HepG2 (cell line): ENCODE results near the gene USP32. TPM values are rescaled to one million over a fixed set of nuclear protein-coding genes. Genes with fewer than 3 reads are reported as not detected.

ENCODE experiments used
- ATF7-NPFF ChIP-seq: sonication (generic); formaldehyde crosslinking; IDR thresholded peaks from 2 replicates; pipeline ENCODE4 v1.8.1; 2023; ENCODE audit warnings: mild to moderate bottlenecking, low read depth, missing genetic modification reagents, moderate library complexity
- EHMT2 ChIP-seq: fragments of 200-600 bp; sonication (generic); IDR thresholded peaks from 2 replicates; pipeline ENCODE4 v1.7.0; 2017; ENCODE audit warnings: antibody characterized with exemption, low read depth, low read length, borderline replicate concordance
- HOXD1 ChIP-seq: sonication (generic); formaldehyde crosslinking; IDR thresholded peaks from 2 replicates; pipeline ENCODE4 v1.5.0; 2020; ENCODE audit warnings: missing genetic modification reagents
- JUN ChIP-seq: sonication (generic); formaldehyde crosslinking; IDR thresholded peaks from 2 replicates; pipeline ENCODE4 v1.4.0; 2020; ENCODE audit warnings: mild to moderate bottlenecking, missing genetic modification reagents
- NCOA1 ChIP-seq: sonication (generic); formaldehyde crosslinking; IDR thresholded peaks from 2 replicates; pipeline ENCODE4 v1.9.0; 2021; ENCODE audit warnings: missing genetic modification reagents
- NKX3-1 ChIP-seq: sonication (generic); formaldehyde crosslinking; IDR thresholded peaks from 2 replicates; pipeline ENCODE4 v1.5.0; 2020; ENCODE audit warnings: missing genetic modification reagents
- POLR2AphosphoS2 ChIP-seq: IDR thresholded peaks from 2 replicates; pipeline ENCODE4 v1.6.1; 2011; ENCODE audit warnings: low read depth, low read length, improper control_type of control experiment
- SETDB1 ChIP-seq: sonication (generic); formaldehyde crosslinking; IDR thresholded peaks from 2 replicates; pipeline ENCODE4 v1.5.1; 2020; ENCODE audit warnings: missing genetic modification reagents, mild to moderate bottlenecking, borderline replicate concordance
- SP5 ChIP-seq: IDR thresholded peaks from 2 replicates; pipeline ENCODE4 v1.6.1; 2016; ENCODE audit warnings: low read depth, borderline replicate concordance
- ZEB1 ChIP-seq: IDR thresholded peaks from 2 replicates; pipeline ENCODE4 v1.6.1; 2012; ENCODE audit warnings: mild to moderate bottlenecking, low read depth, inconsistent platforms; ENCODE audit not compliant: insufficient replicate concordance
- ZMYM3 ChIP-seq: sonication (generic); formaldehyde crosslinking; IDR thresholded peaks from 2 replicates; pipeline ENCODE4 v1.5.1; 2020; ENCODE audit warnings: mild to moderate bottlenecking, missing genetic modification reagents
- ZNF136 ChIP-seq: sonication (generic); formaldehyde crosslinking; IDR thresholded peaks from 2 replicates; pipeline ENCODE4 v1.8.1; 2022; ENCODE audit warnings: low read depth, mild to moderate bottlenecking, moderate library complexity, missing genetic modification reagents
- ZNF224 ChIP-seq: sonication (generic); formaldehyde crosslinking; IDR thresholded peaks from 2 replicates; pipeline ENCODE4 v1.5.0; 2020; ENCODE audit warnings: mild to moderate bottlenecking, missing genetic modification reagents
- ZNF432 ChIP-seq: sonication (generic); formaldehyde crosslinking; IDR thresholded peaks from 2 replicates; pipeline ENCODE4 v1.5.0; 2020; ENCODE audit warnings: missing genetic modification reagents, mild to moderate bottlenecking, borderline replicate concordance
- ZNF510 ChIP-seq: sonication (generic); formaldehyde crosslinking; IDR thresholded peaks from 2 replicates; pipeline ENCODE4 v1.4.0; 2020; ENCODE audit warnings: low read depth, mild to moderate bottlenecking, missing genetic modification reagents
- ZNF552 ChIP-seq: sonication (generic); formaldehyde crosslinking; IDR thresholded peaks from 2 replicates; pipeline ENCODE4 v1.9.0; 2022; ENCODE audit warnings: missing genetic modification reagents, mild to moderate bottlenecking, borderline replicate concordance
- ZNF747 ChIP-seq: sonication (generic); formaldehyde crosslinking; IDR thresholded peaks from 2 replicates; pipeline ENCODE4 v1.8.1; 2023; ENCODE audit warnings: missing genetic modification reagents, mild to moderate bottlenecking, borderline replicate concordance
- ZNF749 ChIP-seq: sonication (generic); formaldehyde crosslinking; IDR thresholded peaks from 2 replicates; pipeline ENCODE4 v1.8.0; 2022; ENCODE audit warnings: mild to moderate bottlenecking, missing genetic modification reagents, moderate library complexity, borderline replicate concordance
- ZSCAN31 ChIP-seq: sonication (generic); formaldehyde crosslinking; IDR thresholded peaks from 2 replicates; pipeline ENCODE4 v1.5.0; 2020; ENCODE audit warnings: low read depth, mild to moderate bottlenecking, missing genetic modification reagents
- polyA plus RNA-seq, 8 experiments: library from polyadenylated mRNA; depleted of rRNA in 3 of 8; stranded (reverse) in 7 of 8; unstranded in 1 of 8; fragments of >200 nt; fragmentation: Illumina TruSeq in 4 of 8; extraction: Trizol in 4 of 8; gene quantifications; 2 replicates each; pipeline versions ENCODE4 v1.2.1 to v1.2.3, GENCODE V29; 2011 to 2016; ENCODE audit warnings: low read depth in 4 of 8, missing spikeins in 1 of 8, mixed read lengths in 1 of 8; ENCODE audit not compliant: insufficient read depth in 1 of 8
- total RNA-seq, 5 experiments: library from RNA; depleted of rRNA; stranded (reverse); fragments of >200 nt; fragmentation: Illumina TruSeq; extraction: Trizol; gene quantifications; 2 replicates each; pipeline ENCODE4 v1.2.3, GENCODE V29; 2016; ENCODE audit warnings: low read depth in 1 of 5
- TF ChIP-seq, protein P1 (sequence below): sonication (generic); formaldehyde crosslinking; IDR thresholded peaks from 2 replicates; pipeline ENCODE4 v1.4.0; 2020; ENCODE audit warnings: mild to moderate bottlenecking, low read depth, missing genetic modification reagents
- TF ChIP-seq, protein P2 (sequence below): sonication (generic); formaldehyde crosslinking; IDR thresholded peaks from 2 replicates; pipeline ENCODE4 v1.4.0; 2020; ENCODE audit warnings: missing genetic modification reagents
- TF ChIP-seq, protein P3 (sequence below): sonication (generic); formaldehyde crosslinking; IDR thresholded peaks from 2 replicates; pipeline ENCODE4 v1.5.1; 2020; ENCODE audit warnings: mild to moderate bottlenecking, missing genetic modification reagents, borderline replicate concordance

Gene USP32
- total and polyA plus RNA-seq, 2 of the 13 experiments (the other 11 are each of a cell fraction or from before 2014, with no cell fraction given), result 24.9 to 39.9 TPM

DNA sequence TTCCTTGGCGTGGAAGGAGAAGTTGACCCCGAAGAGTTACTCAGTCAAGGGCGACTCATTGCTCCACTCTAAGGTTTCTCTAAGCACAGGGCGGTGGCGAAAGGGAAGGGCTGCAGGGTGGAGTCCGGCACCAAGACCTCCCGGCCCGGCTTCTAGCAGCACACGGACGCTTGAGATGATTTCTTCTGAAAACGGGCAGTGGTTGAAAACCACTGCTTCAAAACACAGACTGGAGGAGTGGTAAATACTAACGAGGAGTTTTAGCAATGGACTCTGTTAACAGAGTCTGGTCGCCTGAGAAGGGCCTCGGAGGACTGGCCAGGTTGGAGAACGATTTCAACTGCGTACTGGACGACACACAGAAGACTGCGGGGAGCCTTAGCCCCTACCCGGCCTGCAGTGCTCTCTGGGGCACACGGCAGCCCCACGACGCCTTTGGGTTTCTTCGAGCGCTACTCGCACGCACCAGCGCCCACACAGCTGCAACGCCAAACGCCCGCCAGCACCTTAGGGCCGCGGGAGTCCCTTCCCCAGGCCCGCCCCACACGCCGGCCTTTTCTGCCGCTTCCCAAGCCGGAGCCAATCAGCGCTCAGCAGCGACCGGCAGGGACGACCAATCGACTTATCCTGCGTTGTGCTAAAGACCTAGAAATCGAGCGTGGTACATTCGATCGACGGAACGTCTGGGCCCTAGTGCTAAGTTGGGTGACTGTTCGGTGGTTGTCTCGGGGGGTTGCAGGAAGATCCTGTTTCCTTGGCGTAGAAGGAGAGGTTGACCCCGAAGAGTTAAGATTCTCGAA, 256.6 kb downstream of the USP32 start (continued):
- TF ChIP-seq, protein P1, sequence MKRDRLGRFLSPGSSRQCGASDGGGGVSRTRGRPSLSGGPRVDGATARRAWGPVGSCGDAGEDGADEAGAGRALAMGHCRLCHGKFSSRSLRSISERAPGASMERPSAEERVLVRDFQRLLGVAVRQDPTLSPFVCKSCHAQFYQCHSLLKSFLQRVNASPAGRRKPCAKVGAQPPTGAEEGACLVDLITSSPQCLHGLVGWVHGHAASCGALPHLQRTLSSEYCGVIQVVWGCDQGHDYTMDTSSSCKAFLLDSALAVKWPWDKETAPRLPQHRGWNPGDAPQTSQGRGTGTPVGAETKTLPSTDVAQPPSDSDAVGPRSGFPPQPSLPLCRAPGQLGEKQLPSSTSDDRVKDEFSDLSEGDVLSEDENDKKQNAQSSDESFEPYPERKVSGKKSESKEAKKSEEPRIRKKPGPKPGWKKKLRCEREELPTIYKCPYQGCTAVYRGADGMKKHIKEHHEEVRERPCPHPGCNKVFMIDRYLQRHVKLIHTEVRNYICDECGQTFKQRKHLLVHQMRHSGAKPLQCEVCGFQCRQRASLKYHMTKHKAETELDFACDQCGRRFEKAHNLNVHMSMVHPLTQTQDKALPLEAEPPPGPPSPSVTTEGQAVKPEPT (CRISPR knock-in tag), result peak; percentile 86; the same call in 1 of the 2 replicates
- TF ChIP-seq ZNF224 (CRISPR knock-in tag), result 0 out of 2 replicates have a peak, but pooled peaks have one; percentile 34
- TF ChIP-seq JUN (CRISPR knock-in tag), result no peak
- no peak for TF ChIP-seq SETDB1 (CRISPR knock-in tag)
- TF ChIP-seq EHMT2, result peak; percentile 57; the same call in 1 of the 2 replicates
- TF ChIP-seq ZMYM3, result peak; percentile 34; the same call in 1 of the 2 replicates
- TF ChIP-seq ZSCAN31 (CRISPR knock-in tag), result peak; percentile 90
- no peak for TF ChIP-seq ZNF432
- TF ChIP-seq ZNF136 (CRISPR knock-in tag), result peak; percentile 26; the same call in 1 of the 2 replicates
- peak; percentile 90; the same call in 1 of the 2 replicates for TF ChIP-seq POLR2AphosphoS2
- TF ChIP-seq ZNF749 (CRISPR knock-in tag), result no peak
- TF ChIP-seq NCOA1 (CRISPR knock-in tag), result peak; percentile 47; the same call in 1 of the 2 replicates
- peak; percentile 74 for TF ChIP-seq ATF7-NPFF (CRISPR knock-in tag)
- TF ChIP-seq HOXD1 (CRISPR knock-in tag), result peak; percentile 92
- peak; percentile 85; the same call in 1 of the 2 replicates for TF ChIP-seq ZNF552
- TF ChIP-seq ZNF747 (CRISPR knock-in tag), result peak; percentile 71; the same call in 1 of the 2 replicates
- peak; percentile 97 for TF ChIP-seq ZNF510 (CRISPR knock-in tag)
- TF ChIP-seq ZEB1, result no peak
- TF ChIP-seq, protein P2, sequence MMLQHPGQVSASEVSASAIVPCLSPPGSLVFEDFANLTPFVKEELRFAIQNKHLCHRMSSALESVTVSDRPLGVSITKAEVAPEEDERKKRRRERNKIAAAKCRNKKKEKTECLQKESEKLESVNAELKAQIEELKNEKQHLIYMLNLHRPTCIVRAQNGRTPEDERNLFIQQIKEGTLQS, result no peak
- peak; percentile 10; the same call in 1 of the 2 replicates for TF ChIP-seq SP5 (CRISPR knock-in tag)
- peak; percentile 99 for TF ChIP-seq NKX3-1 (CRISPR knock-in tag)
- TF ChIP-seq, protein P3, sequence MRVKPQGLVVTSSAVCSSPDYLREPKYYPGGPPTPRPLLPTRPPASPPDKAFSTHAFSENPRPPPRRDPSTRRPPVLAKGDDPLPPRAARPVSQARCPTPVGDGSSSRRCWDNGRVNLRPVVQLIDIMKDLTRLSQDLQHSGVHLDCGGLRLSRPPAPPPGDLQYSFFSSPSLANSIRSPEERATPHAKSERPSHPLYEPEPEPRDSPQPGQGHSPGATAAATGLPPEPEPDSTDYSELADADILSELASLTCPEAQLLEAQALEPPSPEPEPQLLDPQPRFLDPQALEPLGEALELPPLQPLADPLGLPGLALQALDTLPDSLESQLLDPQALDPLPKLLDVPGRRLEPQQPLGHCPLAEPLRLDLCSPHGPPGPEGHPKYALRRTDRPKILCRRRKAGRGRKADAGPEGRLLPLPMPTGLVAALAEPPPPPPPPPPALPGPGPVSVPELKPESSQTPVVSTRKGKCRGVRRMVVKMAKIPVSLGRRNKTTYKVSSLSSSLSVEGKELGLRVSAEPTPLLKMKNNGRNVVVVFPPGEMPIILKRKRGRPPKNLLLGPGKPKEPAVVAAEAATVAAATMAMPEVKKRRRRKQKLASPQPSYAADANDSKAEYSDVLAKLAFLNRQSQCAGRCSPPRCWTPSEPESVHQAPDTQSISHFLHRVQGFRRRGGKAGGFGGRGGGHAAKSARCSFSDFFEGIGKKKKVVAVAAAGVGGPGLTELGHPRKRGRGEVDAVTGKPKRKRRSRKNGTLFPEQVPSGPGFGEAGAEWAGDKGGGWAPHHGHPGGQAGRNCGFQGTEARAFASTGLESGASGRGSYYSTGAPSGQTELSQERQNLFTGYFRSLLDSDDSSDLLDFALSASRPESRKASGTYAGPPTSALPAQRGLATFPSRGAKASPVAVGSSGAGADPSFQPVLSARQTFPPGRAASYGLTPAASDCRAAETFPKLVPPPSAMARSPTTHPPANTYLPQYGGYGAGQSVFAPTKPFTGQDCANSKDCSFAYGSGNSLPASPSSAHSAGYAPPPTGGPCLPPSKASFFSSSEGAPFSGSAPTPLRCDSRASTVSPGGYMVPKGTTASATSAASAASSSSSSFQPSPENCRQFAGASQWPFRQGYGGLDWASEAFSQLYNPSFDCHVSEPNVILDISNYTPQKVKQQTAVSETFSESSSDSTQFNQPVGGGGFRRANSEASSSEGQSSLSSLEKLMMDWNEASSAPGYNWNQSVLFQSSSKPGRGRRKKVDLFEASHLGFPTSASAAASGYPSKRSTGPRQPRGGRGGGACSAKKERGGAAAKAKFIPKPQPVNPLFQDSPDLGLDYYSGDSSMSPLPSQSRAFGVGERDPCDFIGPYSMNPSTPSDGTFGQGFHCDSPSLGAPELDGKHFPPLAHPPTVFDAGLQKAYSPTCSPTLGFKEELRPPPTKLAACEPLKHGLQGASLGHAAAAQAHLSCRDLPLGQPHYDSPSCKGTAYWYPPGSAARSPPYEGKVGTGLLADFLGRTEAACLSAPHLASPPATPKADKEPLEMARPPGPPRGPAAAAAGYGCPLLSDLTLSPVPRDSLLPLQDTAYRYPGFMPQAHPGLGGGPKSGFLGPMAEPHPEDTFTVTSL (CRISPR knock-in tag), result 0 out of 2 replicates have a peak, but pooled peaks have one; percentile 26
